Measurements from ENCODE around the gene TBX21.

GRCh38 chr17:47731396-47731795 is 1.6 kb upstream of the TBX21 start:
- TF ChIP-seq CHD4 (IDR thresholded peaks at IDR 0.05) (no peak), EGR1 (IDR thresholded peaks at IDR 0.05; ENCODE audit: borderline replicate concordance in 1 of 2, low read depth in 2 of 2, low read length in 2 of 2) (no peak), CTCF (IDR thresholded peaks at IDR 0.05 in 2 of 3, conservative IDR thresholded peaks at IDR 0.05 in 1 of 3; ENCODE audit: control insufficient read depth in 2 of 3, extremely low read depth in 1 of 3, insufficient read depth in 1 of 3, low read depth in 3 of 3, low read length in 3 of 3) (no peak), RAD51 (IDR thresholded peaks at IDR 0.05) (no peak)

All from GM12878 (cell line).